HepG2 (cell line): ENCODE results near the gene HPCAL1. TPM values are rescaled to one million over a fixed set of nuclear protein-coding genes. Genes with fewer than 3 reads are reported as not detected.

Experiments used
- ATF7-NPFF ChIP-seq: sonication (generic); formaldehyde crosslinking; IDR thresholded peaks from 2 replicates; pipeline ENCODE4 v1.8.1; 2023; ENCODE audit warnings: mild to moderate bottlenecking, low read depth, missing genetic modification reagents, moderate library complexity
- GATAD1 ChIP-seq: IDR thresholded peaks from 2 replicates; pipeline ENCODE4 v1.6.1; 2016; ENCODE audit warnings: missing genetic modification reagents, missing compliant biosample characterization
- HMG20A ChIP-seq: IDR thresholded peaks from 2 replicates; pipeline ENCODE4 v1.6.1; 2016; ENCODE audit warnings: borderline replicate concordance
- PHF8 ChIP-seq: sonication (generic); formaldehyde crosslinking; IDR thresholded peaks from 2 replicates; pipeline ENCODE4 v1.5.0; 2020; ENCODE audit warnings: missing genetic modification reagents
- REXO4 ChIP-seq: sonication (generic); formaldehyde crosslinking; IDR thresholded peaks from 2 replicates; pipeline ENCODE4 v1.8.0; 2022; ENCODE audit warnings: missing genetic modification reagents, mild to moderate bottlenecking, borderline replicate concordance
- TMF1 ChIP-seq: sonication (generic); formaldehyde crosslinking; IDR thresholded peaks from 2 replicates; pipeline ENCODE4 v1.8.1; 2022; ENCODE audit warnings: low read depth, missing genetic modification reagents
- ZFAT ChIP-seq: sonication (generic); formaldehyde crosslinking; conservative IDR thresholded peaks from 2 replicates; pipeline ENCODE4 v1.8.1; 2023; ENCODE audit warnings: missing genetic modification reagents, inconsistent platforms
- ZFP1 ChIP-seq: IDR thresholded peaks from 2 replicates; pipeline ENCODE4 v1.6.1; 2016
- ZNF253 ChIP-seq: sonication (generic); formaldehyde crosslinking; IDR thresholded peaks from 2 replicates; pipeline ENCODE4 v1.8.0; 2022; ENCODE audit warnings: mild to moderate bottlenecking, missing genetic modification reagents, borderline replicate concordance
- ZNF292 ChIP-seq: sonication (generic); formaldehyde crosslinking; IDR thresholded peaks from 2 replicates; pipeline ENCODE4 v1.8.1; 2022; ENCODE audit warnings: mild to moderate bottlenecking, low read depth, missing genetic modification reagents, borderline replicate concordance
- ZNF567 ChIP-seq: sonication (generic); formaldehyde crosslinking; IDR thresholded peaks from 2 replicates; pipeline ENCODE4 v1.8.1; 2023; ENCODE audit warnings: mild to moderate bottlenecking, missing genetic modification reagents, borderline replicate concordance
- ZNF674 ChIP-seq: sonication (generic); formaldehyde crosslinking; IDR thresholded peaks from 2 replicates; pipeline ENCODE4 v1.5.0; 2020; ENCODE audit warnings: low read depth, mild to moderate bottlenecking, missing genetic modification reagents
- ZNF781 ChIP-seq: sonication (generic); formaldehyde crosslinking; IDR thresholded peaks from 2 replicates; pipeline ENCODE4 v1.5.1; 2020; ENCODE audit warnings: borderline replicate concordance, mild to moderate bottlenecking, missing genetic modification reagents; ENCODE audit errors: not compliant biosample characterization
- ZSCAN29 ChIP-seq: sonication (generic); formaldehyde crosslinking; conservative IDR thresholded peaks from 2 replicates; pipeline ENCODE4 v1.4.0; 2020; ENCODE audit warnings: mild to moderate bottlenecking, missing genetic modification reagents
- polyA plus RNA-seq, 8 experiments: library from polyadenylated mRNA; depleted of rRNA in 3 of 8; stranded (reverse) in 7 of 8; unstranded in 1 of 8; fragments of >200 nt; fragmentation: Illumina TruSeq in 4 of 8; extraction: Trizol in 4 of 8; gene quantifications; 2 replicates each; pipeline versions ENCODE4 v1.2.1 to v1.2.3, GENCODE V29; 2011 to 2016; ENCODE audit warnings: low read depth in 4 of 8, missing spikeins in 1 of 8, mixed read lengths in 1 of 8; ENCODE audit not compliant: insufficient read depth in 1 of 8
- total RNA-seq, 5 experiments: library from RNA; depleted of rRNA; stranded (reverse); fragments of >200 nt; fragmentation: Illumina TruSeq; extraction: Trizol; gene quantifications; 2 replicates each; pipeline ENCODE4 v1.2.3, GENCODE V29; 2016; ENCODE audit warnings: low read depth in 1 of 5
- TF ChIP-seq, protein P1 (sequence below): sonication (generic); formaldehyde crosslinking; conservative IDR thresholded peaks from 2 replicates; pipeline ENCODE4 v1.4.0; 2020; ENCODE audit warnings: mild to moderate bottlenecking, missing genetic modification reagents, moderate library complexity
- TF ChIP-seq, protein P2 (sequence below): sonication (generic); formaldehyde crosslinking; IDR thresholded peaks from 2 replicates; pipeline ENCODE4 v1.5.1; 2020; ENCODE audit warnings: mild to moderate bottlenecking, missing genetic modification reagents, borderline replicate concordance
- TF ChIP-seq, protein P3 (sequence below): sonication (generic); formaldehyde crosslinking; IDR thresholded peaks from 2 replicates; pipeline ENCODE4 v1.4.0; 2020; ENCODE audit warnings: mild to moderate bottlenecking, missing genetic modification reagents

Gene HPCAL1
- total and polyA plus RNA-seq, 2 of the 13 experiments (the other 11 are each of a cell fraction or from before 2014, with no cell fraction given): 29.5 to 29.9 TPM

DNA sequence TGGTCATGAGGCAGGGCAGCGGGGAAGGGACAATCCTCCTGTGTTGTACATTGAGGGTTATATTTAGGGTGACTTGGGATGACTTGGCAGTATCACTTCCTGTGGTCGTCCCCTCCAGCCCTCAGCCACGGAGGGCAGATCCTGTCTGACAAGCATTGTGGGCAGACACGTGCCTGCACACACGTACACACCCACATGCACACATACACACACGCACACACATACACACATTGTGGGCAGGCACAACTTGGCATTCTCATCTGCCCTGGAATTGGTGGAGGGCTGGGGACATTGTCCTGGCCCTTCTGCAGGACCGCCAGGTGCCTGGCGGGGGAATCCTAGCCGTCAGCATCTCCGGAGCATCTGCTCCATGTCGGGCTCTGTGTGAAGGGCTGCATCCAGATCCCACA, 97.9 kb downstream of the HPCAL1 start (continued):
- TF ChIP-seq, protein P1, sequence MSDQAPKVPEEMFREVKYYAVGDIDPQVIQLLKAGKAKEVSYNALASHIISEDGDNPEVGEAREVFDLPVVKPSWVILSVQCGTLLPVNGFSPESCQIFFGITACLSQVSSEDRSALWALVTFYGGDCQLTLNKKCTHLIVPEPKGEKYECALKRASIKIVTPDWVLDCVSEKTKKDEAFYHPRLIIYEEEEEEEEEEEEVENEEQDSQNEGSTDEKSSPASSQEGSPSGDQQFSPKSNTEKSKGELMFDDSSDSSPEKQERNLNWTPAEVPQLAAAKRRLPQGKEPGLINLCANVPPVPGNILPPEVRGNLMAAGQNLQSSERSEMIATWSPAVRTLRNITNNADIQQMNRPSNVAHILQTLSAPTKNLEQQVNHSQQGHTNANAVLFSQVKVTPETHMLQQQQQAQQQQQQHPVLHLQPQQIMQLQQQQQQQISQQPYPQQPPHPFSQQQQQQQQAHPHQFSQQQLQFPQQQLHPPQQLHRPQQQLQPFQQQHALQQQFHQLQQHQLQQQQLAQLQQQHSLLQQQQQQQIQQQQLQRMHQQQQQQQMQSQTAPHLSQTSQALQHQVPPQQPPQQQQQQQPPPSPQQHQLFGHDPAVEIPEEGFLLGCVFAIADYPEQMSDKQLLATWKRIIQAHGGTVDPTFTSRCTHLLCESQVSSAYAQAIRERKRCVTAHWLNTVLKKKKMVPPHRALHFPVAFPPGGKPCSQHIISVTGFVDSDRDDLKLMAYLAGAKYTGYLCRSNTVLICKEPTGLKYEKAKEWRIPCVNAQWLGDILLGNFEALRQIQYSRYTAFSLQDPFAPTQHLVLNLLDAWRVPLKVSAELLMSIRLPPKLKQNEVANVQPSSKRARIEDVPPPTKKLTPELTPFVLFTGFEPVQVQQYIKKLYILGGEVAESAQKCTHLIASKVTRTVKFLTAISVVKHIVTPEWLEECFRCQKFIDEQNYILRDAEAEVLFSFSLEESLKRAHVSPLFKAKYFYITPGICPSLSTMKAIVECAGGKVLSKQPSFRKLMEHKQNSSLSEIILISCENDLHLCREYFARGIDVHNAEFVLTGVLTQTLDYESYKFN (CRISPR knock-in tag): no peak
- TF ChIP-seq PHF8 (CRISPR knock-in tag) (no peak), ZSCAN29 (CRISPR knock-in tag) (no peak), ZNF674 (CRISPR knock-in tag) (no peak), GATAD1 (CRISPR knock-in tag) (no peak), ZFAT (CRISPR knock-in tag) (no peak), ZFP1 (no peak), TMF1 (CRISPR knock-in tag) (no peak), ZNF781 (CRISPR knock-in tag) (no peak), ZNF292 (CRISPR knock-in tag) (no peak), HMG20A (CRISPR knock-in tag) (no peak), ZNF567 (no peak), REXO4 (CRISPR knock-in tag) (no peak), ZNF253 (no peak), ATF7-NPFF (no peak)
- TF ChIP-seq, protein P2, sequence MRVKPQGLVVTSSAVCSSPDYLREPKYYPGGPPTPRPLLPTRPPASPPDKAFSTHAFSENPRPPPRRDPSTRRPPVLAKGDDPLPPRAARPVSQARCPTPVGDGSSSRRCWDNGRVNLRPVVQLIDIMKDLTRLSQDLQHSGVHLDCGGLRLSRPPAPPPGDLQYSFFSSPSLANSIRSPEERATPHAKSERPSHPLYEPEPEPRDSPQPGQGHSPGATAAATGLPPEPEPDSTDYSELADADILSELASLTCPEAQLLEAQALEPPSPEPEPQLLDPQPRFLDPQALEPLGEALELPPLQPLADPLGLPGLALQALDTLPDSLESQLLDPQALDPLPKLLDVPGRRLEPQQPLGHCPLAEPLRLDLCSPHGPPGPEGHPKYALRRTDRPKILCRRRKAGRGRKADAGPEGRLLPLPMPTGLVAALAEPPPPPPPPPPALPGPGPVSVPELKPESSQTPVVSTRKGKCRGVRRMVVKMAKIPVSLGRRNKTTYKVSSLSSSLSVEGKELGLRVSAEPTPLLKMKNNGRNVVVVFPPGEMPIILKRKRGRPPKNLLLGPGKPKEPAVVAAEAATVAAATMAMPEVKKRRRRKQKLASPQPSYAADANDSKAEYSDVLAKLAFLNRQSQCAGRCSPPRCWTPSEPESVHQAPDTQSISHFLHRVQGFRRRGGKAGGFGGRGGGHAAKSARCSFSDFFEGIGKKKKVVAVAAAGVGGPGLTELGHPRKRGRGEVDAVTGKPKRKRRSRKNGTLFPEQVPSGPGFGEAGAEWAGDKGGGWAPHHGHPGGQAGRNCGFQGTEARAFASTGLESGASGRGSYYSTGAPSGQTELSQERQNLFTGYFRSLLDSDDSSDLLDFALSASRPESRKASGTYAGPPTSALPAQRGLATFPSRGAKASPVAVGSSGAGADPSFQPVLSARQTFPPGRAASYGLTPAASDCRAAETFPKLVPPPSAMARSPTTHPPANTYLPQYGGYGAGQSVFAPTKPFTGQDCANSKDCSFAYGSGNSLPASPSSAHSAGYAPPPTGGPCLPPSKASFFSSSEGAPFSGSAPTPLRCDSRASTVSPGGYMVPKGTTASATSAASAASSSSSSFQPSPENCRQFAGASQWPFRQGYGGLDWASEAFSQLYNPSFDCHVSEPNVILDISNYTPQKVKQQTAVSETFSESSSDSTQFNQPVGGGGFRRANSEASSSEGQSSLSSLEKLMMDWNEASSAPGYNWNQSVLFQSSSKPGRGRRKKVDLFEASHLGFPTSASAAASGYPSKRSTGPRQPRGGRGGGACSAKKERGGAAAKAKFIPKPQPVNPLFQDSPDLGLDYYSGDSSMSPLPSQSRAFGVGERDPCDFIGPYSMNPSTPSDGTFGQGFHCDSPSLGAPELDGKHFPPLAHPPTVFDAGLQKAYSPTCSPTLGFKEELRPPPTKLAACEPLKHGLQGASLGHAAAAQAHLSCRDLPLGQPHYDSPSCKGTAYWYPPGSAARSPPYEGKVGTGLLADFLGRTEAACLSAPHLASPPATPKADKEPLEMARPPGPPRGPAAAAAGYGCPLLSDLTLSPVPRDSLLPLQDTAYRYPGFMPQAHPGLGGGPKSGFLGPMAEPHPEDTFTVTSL (CRISPR knock-in tag): no peak
- TF ChIP-seq, protein P3, sequence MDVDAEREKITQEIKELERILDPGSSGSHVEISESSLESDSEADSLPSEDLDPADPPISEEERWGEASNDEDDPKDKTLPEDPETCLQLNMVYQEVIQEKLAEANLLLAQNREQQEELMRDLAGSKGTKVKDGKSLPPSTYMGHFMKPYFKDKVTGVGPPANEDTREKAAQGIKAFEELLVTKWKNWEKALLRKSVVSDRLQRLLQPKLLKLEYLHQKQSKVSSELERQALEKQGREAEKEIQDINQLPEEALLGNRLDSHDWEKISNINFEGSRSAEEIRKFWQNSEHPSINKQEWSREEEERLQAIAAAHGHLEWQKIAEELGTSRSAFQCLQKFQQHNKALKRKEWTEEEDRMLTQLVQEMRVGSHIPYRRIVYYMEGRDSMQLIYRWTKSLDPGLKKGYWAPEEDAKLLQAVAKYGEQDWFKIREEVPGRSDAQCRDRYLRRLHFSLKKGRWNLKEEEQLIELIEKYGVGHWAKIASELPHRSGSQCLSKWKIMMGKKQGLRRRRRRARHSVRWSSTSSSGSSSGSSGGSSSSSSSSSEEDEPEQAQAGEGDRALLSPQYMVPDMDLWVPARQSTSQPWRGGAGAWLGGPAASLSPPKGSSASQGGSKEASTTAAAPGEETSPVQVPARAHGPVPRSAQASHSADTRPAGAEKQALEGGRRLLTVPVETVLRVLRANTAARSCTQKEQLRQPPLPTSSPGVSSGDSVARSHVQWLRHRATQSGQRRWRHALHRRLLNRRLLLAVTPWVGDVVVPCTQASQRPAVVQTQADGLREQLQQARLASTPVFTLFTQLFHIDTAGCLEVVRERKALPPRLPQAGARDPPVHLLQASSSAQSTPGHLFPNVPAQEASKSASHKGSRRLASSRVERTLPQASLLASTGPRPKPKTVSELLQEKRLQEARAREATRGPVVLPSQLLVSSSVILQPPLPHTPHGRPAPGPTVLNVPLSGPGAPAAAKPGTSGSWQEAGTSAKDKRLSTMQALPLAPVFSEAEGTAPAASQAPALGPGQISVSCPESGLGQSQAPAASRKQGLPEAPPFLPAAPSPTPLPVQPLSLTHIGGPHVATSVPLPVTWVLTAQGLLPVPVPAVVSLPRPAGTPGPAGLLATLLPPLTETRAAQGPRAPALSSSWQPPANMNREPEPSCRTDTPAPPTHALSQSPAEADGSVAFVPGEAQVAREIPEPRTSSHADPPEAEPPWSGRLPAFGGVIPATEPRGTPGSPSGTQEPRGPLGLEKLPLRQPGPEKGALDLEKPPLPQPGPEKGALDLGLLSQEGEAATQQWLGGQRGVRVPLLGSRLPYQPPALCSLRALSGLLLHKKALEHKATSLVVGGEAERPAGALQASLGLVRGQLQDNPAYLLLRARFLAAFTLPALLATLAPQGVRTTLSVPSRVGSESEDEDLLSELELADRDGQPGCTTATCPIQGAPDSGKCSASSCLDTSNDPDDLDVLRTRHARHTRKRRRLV (CRISPR knock-in tag): no peak
